Spleen (tissue), 11 donors: ENCODE results near the gene SPACDR. TPM values are rescaled to one million over a fixed set of nuclear protein-coding genes. Genes with fewer than 3 reads are reported as not detected.

Source experiments
- DNase-seq: peaks from one replicate; pipeline ENCODE4 v3.0.0-alpha.2; 2020
- H3K27ac ChIP-seq, 8 donors: fragments of 200-600 bp; sonication (generic) in 7 of 8; 1 replicate in 4 of 8; 2 replicates in 4 of 8; pipeline versions ENCODE4 v1.5.0 to v1.8.0; 2016 to 2021; ENCODE audit warnings: inconsistent platforms in 4 of 8, mild to moderate bottlenecking in 4 of 8, moderate library complexity in 1 of 8
- H3K27me3 ChIP-seq, 7 donors: fragments of 200-600 bp; sonication (generic) in 6 of 7; replicated peaks in 1 of 7; 1 replicate in 4 of 7; 2 replicates in 3 of 7; pipeline versions ENCODE4 v1.5.0 to v1.8.0; 2016 to 2021; ENCODE audit warnings: inconsistent platforms in 3 of 7, mild to moderate bottlenecking in 1 of 7
- H3K36me3 ChIP-seq, 6 donors: fragments of 200-600 bp; sonication (generic) in 5 of 6; 1 replicate in 4 of 6; 2 replicates in 2 of 6; pipeline versions ENCODE4 v1.5.0 to v1.8.0; 2016 to 2021; ENCODE audit warnings: inconsistent platforms in 2 of 6
- H3K4me1 ChIP-seq, 6 donors: fragments of 200-600 bp; sonication (generic) in 5 of 6; 1 replicate in 3 of 6; 2 replicates in 3 of 6; pipeline versions ENCODE4 v1.5.0 to v1.8.0; 2016 to 2021; ENCODE audit warnings: inconsistent platforms in 3 of 6
- H3K4me3 ChIP-seq, 8 donors: fragments of 200-600 bp; sonication (generic) in 7 of 8; 1 replicate in 4 of 8; 2 replicates in 4 of 8; pipeline versions ENCODE4 v1.5.0 to v1.8.0; 2016 to 2021; ENCODE audit warnings: inconsistent platforms in 4 of 8, mild to moderate bottlenecking in 4 of 8, moderate library complexity in 2 of 8
- H3K9me3 ChIP-seq, 8 donors: fragments of 200-600 bp; sonication (generic) in 7 of 8; 1 replicate in 4 of 8; 2 replicates in 4 of 8; pipeline versions ENCODE4 v1.5.0 to v1.8.0; 2016 to 2021; ENCODE audit warnings: inconsistent platforms in 4 of 8
- POLR2A ChIP-seq, 3 donors: fragments of 450-650 bp; IDR thresholded peaks; one replicate each; pipeline ENCODE4 v1.5.1; 2017; ENCODE audit warnings: antibody characterized with exemption in 3 of 3, mild to moderate bottlenecking in 1 of 3
- POLR2AphosphoS5 ChIP-seq, 3 donors: sonication (generic); formaldehyde crosslinking; IDR thresholded peaks; one replicate each; pipeline ENCODE4 v1.5.1; 2017; ENCODE audit warnings: antibody characterized with exemption in 3 of 3
- WGBS, 5 donors: extraction: QIAGEN DNeasy Blood & Tissue Kit in 3 of 5; methylation state at CpG; one replicate each; pipeline versions ENCODE4 v1.1.5 to v1.1.7; 2013 to 2018; 5-methylcytosine and 5-hydroxymethylcytosine counted together
- intact Hi-C: fragments of 100-400 bp; cut with DNase I; formaldehyde crosslinking; loops from one replicate; pipeline ENCODE4 v1.15.0; 2023; ENCODE audit warnings: low total_unique reads
- polyA plus RNA-seq, 3 donors: library from polyadenylated mRNA; stranded (reverse); fragments of 200-250 nt; gene quantifications; one replicate each; pipeline ENCODE4 v1.2.1, GENCODE V29; 2013
- total RNA-seq, 7 donors: library from RNA; depleted of rRNA in 3 of 7; stranded (reverse); fragments of >200 nt in 3 of 7; fragmentation: NEBNext Ultra II Directional in 4 of 7; extraction: Animal tissue kit (Norgen Biotek cat#: 25700) in 4 of 7; gene quantifications; one replicate each; pipeline versions ENCODE4 v1.1.0 to v1.2.1, GENCODE V29; 2016 to 2021
- TF ChIP-seq, protein P1 (sequence below), 11 experiments: fragments of 200-600 bp in 7 of 11; fragments of 450-650 bp in 4 of 11; sonication (generic) in 4 of 11; IDR thresholded peaks in 8 of 11; conservative IDR thresholded peaks in 3 of 11; 1 replicate in 7 of 11; 2 replicates in 4 of 11; pipeline versions ENCODE4 v1.4.0 to v1.8.0; 2016 to 2021; ENCODE audit warnings: antibody characterized with exemption in 11 of 11, inconsistent platforms in 4 of 11, mild to moderate bottlenecking in 1 of 11
- donor health status: healthy with polysubstance abuse.
- donor health status: DM: no; HTN: no; CAD: no; lungs with moderate emphysema.
- donor health status: DM: no; HTN: no; CAD: no.
- donor health status: Bipolar disorder and iron deficiency.
- donor health status: healthy.
- donor health status: DM: no; HTN: no; CAD: no.
- donor health status: DM: yes; HTN: yes; CAD: no.

The SPACDR gene
- total and polyA plus RNA-seq, 10 donors: 0.65 to 4.6 (median 1.7) TPM; not detected in 2

DNA sequence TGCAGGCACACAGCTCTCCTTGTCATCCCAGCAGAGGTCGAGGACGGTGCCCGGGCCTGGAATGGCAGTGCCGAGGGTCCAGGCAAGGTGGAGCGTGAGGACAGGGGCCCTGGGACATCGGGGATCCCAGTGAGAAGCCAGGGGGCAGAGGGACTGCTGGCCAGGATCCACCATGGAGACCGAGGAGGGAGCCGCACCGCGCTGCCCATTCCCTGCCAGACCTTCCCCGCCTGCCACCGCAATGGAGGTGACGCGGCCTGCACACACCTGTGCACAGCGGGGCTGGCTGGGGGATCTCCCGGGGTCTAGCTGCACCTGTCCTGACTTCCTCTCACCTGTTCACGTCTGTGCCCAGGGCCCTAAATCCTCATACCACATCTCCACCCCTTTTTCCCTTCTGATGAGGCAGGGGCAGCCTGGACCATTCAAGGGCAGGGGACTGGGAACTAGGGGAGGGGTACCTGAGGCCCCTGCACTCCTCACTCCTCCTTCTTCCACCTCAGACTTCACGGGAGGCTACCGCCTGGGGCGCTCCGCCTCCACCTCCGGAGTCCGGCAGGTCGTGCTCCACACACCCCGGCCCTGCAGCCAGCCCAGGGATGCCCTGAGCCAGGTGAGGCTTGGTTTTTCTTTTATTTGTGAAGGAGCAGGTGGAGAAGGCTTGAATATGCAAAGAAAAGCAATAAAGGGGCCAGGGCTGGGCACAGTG is 26.6 kb upstream of the SPACDR start:
- TF ChIP-seq POLR2A (IDR thresholded peaks at IDR 0.05) (no peak), POLR2AphosphoS5 (IDR thresholded peaks at IDR 0.05) (no peak)
- TF ChIP-seq, protein P1, sequence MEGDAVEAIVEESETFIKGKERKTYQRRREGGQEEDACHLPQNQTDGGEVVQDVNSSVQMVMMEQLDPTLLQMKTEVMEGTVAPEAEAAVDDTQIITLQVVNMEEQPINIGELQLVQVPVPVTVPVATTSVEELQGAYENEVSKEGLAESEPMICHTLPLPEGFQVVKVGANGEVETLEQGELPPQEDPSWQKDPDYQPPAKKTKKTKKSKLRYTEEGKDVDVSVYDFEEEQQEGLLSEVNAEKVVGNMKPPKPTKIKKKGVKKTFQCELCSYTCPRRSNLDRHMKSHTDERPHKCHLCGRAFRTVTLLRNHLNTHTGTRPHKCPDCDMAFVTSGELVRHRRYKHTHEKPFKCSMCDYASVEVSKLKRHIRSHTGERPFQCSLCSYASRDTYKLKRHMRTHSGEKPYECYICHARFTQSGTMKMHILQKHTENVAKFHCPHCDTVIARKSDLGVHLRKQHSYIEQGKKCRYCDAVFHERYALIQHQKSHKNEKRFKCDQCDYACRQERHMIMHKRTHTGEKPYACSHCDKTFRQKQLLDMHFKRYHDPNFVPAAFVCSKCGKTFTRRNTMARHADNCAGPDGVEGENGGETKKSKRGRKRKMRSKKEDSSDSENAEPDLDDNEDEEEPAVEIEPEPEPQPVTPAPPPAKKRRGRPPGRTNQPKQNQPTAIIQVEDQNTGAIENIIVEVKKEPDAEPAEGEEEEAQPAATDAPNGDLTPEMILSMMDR (IDR thresholded peaks at IDR 0.05 in 8 of 11, conservative IDR thresholded peaks at IDR 0.05 in 3 of 11): no peak
- no peaks in the 10 kb centered on the region for H3K36me3 ChIP-seq
- WGBS, 5 donors: 85 to 94% (median 90%) methylated on average over 16 to 25 of the region's 25 CpGs
- H3K4me3 ChIP-seq: no peak overlapping the region
- no peak overlapping the region for H3K27ac ChIP-seq
- no peaks in the 10 kb centered on the region for H3K9me3 ChIP-seq
- intact Hi-C loops: no loop called here
- peaks cover 0 to 27% (median 0%) of the 10 kb centered on the region in 7 donors for H3K27me3 ChIP-seq
- H3K4me1 ChIP-seq: peaks cover 8 to 30% (median 14%) of the 10 kb centered on the region in 6 donors
- DNase-seq: no peak

DNA sequence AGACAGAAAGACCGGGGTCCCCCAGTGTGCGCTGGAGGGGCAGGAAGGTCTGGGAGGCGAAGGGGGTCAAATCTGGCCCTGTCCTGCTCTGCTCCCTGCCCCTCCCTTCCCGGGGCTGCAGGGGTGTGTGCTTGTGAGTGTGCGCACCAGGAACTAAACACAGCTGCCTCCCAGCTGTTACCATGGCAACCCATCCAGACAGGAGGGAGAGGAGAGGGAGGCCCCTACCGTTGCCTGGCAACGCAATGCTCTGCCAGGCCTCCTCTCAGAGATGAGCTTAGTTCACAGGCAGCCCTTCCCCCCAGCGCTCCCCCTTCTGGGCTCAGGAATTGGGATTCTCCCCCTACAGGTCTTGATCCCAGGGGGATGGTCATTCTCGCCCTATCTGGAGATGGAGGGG is 25.8 kb upstream of the SPACDR start:
- no peak overlapping the region for H3K27ac ChIP-seq
- H3K27me3 ChIP-seq: peaks cover 0 to 26% (median 0%) of the 10 kb centered on the region in 7 donors
- peaks cover 8 to 36% (median 14%) of the 10 kb centered on the region in 6 donors for H3K4me1 ChIP-seq
- WGBS, 5 donors: 50 to 65% (median 53%) methylated on average over 9 of the region's 9 CpGs
- TF ChIP-seq, protein P1 (IDR thresholded peaks at IDR 0.05 in 8 of 11, conservative IDR thresholded peaks at IDR 0.05 in 3 of 11): no peak
- TF ChIP-seq POLR2A (IDR thresholded peaks at IDR 0.05): no peak
- no peak for TF ChIP-seq POLR2AphosphoS5 (IDR thresholded peaks at IDR 0.05)
- H3K36me3 ChIP-seq: no peaks in the 10 kb centered on the region
- intact Hi-C loops: no loop called here
- no peaks in the 10 kb centered on the region for H3K9me3 ChIP-seq
- no peak for DNase-seq
- no peak overlapping the region for H3K4me3 ChIP-seq

DNA sequence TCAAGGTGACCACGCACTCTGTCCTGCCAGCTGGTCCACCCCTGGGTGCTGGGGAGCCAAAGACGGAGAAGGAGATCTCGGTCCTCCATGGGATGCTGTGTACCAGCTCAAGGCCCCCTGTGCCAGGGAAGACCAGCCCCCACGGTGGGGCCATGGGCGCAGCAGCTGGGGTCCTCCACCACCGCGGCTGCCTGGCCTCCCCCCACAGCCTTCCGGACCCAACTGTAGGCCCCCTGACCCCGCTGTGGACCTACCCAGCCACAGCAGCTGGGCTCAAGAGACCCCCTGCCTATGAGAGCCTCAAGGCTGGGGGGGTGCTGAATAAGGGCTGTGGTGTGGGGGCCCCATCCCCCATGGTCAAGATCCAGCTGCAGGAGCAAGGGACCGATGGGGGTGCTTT is 25.1 kb upstream of the SPACDR start:
- H3K27me3 ChIP-seq: peaks cover 0 to 19% (median 0%) of the 10 kb centered on the region in 7 donors
- H3K36me3 ChIP-seq: no peaks in the 10 kb centered on the region
- WGBS, 5 donors: 75 to 96% (median 90%) methylated on average over 1 to 10 of the region's 10 CpGs
- no peak overlapping the region for H3K4me3 ChIP-seq
- H3K9me3 ChIP-seq: no peaks in the 10 kb centered on the region
- intact Hi-C loops: no loop called here
- DNase-seq: no peak
- TF ChIP-seq POLR2A (IDR thresholded peaks at IDR 0.05): no peak
- no peak for TF ChIP-seq POLR2AphosphoS5 (IDR thresholded peaks at IDR 0.05)
- TF ChIP-seq, protein P1 (IDR thresholded peaks at IDR 0.05 in 8 of 11, conservative IDR thresholded peaks at IDR 0.05 in 3 of 11): no peak
- peaks cover 5 to 34% (median 13%) of the 10 kb centered on the region in 6 donors for H3K4me1 ChIP-seq
- H3K27ac ChIP-seq: no peak overlapping the region

GRCh38 chr7:100488333-100489095 is 24.5 kb upstream of the SPACDR start:
- peaks cover 0 to 34% (median 10%) of the 10 kb centered on the region in 6 donors for H3K4me1 ChIP-seq
- no peak overlapping the region for H3K4me3 ChIP-seq
- WGBS, 5 donors: 92 to 95% (median 94%) methylated on average over 31 to 44 of the region's 44 CpGs
- H3K36me3 ChIP-seq: no peaks in the 10 kb centered on the region
- H3K27me3 ChIP-seq: peaks cover 0 to 18% (median 0%) of the 10 kb centered on the region in 7 donors
- no peak overlapping the region for H3K27ac ChIP-seq
- TF ChIP-seq POLR2A (IDR thresholded peaks at IDR 0.05) (no peak), POLR2AphosphoS5 (IDR thresholded peaks at IDR 0.05) (no peak)
- TF ChIP-seq, protein P1 (IDR thresholded peaks at IDR 0.05 in 8 of 11, conservative IDR thresholded peaks at IDR 0.05 in 3 of 11): no peak
- no peak for DNase-seq
- no peaks in the 10 kb centered on the region for H3K9me3 ChIP-seq
- intact Hi-C loops: no loop called here
